NCI-H2196 (cell line): ENCODE data around the gene FTL.

Experiments
- DNase-seq: peaks from one replicate; lab custom pipeline; 2025; ENCODE audit not compliant: unreplicated experiment; lab: John Stamatoyannopoulos, UW

FTL gene

DNA sequence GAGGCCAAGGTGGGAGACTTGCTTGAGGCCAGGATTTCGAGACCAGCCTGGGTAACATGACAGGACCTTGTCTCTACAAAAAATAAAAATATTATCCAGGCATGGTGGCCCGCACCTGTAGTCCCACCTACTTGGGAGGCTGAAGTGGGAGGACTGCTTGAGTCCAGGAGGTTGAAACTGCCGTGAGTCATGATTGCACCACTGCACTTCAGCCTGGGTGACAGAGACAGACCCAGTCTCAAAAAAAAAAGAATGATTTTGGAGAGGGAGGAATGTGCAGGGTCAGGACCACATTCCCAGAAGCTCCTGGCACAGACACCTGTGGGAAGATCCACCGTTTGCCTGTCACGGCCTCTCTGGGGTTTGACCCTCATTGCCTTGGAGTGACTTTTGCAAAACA, 19.7 kb upstream of the FTL start:
- no peak for DNase-seq

DNA sequence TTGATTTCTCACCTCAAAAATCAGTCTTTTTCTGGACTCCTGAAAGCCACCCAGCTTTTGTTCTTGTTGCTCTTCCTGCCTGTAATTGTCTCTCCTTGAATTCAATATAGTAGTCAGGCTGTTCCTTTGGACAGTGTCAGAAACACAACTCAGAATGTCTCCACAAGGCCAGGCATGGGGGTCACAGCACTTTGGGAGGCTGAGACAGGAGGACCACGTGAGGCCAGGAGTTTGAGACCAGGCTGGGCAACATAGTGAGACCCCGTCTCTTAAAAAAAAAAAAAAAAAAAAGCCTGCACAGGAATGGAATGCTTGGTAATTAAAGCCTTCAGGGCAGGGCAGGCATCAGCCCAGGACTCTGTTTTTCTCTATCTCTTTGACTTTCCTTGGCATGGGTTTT, 19.3 kb upstream of the FTL start:
- no peak for DNase-seq

DNA sequence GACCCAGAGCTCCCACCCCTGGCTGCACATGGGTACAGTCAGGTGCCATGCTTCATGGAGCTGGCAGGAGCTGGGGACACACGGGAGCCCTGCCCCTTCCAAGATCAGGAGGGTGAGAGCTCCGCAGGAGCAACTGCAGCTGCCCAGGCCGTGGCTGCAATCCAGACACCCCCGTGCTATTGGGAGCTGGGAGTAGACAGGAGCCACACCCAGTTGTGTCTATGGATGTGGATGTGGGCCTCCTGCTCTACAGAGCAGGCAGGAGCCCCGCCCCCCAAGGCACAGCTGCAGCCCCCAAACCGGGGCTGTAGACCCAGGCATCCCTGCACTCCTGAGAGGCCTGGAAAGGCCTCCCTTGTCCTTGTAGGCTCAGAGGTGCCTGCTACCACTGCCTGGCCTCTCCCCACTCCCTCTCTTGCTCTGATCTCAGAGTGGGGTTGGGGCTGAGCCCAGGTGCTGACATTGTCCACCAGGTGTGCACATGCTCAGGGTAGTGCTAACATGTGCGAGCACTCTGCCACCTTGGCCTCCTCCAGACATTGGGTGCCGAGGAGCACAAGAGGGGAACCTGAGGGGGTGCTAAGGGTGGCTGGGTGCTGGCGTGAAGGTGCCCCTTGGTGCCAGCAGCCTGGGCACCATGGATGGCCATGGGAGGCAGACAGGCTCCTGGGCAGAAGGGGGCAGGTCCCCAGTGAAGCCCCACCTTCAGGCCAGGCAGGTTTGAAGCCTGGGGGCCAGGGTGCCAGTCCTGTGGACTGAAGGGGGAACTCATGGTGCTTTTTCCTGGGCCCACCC, 18.4 kb upstream of the FTL start:
- DNase-seq: no peak

DNA sequence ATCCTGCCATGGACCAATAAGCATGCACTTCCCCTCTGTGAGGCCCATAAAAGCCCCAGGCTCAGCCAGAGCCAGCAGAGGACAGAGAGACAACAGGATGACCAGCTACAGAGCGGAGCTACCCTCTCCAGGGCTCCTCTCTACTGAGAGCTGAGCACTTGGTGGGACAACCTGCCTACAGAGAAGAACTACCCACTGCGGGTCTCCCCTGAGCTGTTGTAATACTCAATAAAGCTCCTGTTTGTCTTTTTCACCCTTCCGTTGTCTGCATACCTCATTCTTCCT, 17.9 kb upstream of the FTL start:
- DNase-seq: no peak

DNA sequence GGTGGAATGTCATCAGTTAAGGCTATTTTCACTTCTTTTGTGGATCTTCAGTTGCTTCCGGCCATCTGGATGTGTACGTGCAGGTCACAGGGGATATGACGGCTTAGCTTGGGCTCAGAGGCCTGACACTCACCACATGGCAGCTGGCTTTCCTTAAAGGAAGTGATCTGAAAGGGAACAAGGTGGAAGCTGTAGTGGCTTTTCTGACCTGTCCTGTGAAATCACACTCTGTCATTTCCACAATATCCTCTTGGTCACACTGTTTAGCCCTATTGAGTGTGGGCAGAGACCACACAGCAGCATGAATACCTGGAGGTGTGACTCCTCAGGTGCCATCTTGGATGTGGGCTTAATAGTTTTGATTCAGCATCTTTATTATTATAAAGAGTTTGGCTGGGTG, 14.9 kb upstream of the FTL start:
- no peak for DNase-seq

DNA sequence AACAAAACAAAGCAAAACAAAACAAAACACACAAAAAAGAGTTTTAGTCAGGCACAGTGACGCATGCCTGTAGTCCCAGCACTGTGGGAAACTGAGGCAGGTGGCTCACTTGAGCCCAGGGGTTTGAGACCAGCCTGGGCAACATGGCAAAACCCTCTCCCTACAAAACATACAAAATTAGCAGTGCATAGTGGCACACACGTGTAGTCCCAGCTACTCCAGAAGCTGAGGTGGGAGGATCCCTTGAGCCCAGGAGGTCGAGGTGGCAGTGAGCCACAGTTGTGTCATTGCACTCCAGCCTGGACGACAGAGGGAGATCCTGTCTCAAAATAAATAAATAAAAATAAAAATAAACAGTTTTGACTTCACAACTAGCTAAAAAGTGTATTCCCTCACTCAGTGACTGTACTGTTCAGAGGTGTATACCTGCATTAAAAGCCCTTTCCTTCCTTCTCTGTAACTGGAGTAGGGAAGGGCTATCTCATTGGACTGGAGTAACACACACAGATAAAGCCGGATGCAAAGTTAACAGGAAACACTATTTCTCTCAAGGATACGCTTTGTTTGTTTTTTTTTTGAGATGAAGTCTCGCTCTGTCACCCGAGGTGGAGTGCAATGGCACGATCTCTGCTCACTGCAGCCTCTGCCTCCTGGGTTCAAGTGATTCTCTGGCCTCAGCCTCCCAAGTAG, 14.1 kb upstream of the FTL start:
- no peak for DNase-seq

DNA sequence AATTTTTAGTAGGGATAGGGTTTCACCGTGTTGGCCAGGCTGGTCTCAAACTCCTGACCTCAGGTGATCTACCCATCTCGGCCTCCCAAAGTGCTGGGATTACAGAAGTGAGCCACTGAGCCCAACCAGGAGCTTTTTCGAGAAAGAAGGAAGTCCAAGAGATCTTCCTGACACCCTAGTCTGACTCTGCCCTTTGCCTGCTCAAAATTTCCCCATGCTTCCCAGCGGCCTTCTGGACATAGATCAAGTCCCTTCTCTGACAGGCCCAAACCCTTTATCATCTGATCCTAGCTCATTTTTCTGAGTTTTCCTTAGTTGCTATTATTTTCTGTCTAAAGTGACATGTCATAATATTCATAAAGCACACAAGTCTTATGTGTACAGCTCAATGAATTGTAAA, 12.0 kb upstream of the FTL start:
- DNase-seq: no peak

DNA sequence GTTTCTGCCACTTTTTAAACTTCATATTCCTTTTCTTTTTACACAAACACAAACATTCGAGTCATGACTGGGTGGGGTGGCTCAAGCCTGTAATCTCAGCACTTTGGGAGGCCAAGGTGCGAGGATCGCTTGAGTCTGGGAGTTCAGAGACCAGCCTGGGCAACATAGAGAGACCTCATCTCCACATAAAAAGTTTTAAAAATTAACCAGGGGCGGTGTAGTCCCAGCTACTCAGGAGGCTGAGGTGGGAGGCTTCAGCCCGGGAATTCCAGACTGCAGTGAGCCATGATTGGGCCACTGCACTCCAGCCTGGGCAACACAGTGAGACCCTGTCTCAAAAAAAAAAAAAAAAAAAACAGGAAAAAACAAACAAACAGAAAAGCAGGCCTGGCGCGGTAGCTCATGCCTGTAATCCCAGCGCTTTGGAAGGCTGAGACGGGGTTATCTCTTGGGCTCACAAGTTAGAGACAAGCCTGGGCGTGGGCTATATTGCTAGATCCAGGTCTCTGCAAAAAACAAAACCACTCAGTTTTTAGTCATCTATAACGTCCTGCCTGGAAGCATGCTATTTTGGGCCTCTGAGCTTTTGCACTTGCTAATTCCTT, 11.0 kb upstream of the FTL start:
- no peak for DNase-seq

DNA sequence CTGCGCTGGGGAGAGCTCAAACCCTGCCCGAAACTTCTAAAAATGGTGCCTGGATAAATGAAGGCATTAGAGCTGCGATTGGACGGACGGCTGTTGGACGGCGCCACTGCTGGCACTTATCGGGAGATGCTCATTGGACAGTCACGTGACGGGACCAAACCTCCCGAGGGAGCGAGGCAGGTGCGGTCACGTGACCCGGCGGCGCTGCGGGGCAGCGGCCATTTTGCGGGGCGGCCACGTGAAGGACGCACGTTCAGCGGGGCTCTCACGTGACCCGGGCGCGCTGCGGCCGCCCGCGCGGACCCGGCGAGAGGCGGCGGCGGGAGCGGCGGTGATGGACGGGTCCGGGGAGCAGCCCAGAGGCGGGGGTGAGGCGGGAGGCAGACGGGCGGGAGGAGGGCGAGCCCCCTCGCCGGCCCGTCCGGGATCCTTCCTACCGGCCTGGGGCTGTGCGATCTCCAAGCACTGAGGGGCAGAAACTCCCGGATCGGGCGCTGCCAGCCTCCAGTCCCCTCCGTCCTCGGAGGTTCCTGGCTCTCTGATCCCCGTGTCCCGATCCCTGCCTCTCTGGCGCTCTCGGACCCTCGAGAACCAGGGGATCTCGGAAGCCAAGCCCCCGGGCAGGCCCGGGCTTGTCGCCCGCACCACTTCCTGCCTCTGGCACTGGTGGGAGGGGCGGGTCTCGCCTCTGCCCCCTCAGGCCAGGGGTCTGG, 10.4 kb upstream of the FTL start, which contains the start of gene BAX:
Gene BAX (plus strand): TSS at position 281 of the 713 bp plus-strand sequence. CDS start 54 bp downstream, at position 335.
- DNase-seq: peak; percentile 98

DNA sequence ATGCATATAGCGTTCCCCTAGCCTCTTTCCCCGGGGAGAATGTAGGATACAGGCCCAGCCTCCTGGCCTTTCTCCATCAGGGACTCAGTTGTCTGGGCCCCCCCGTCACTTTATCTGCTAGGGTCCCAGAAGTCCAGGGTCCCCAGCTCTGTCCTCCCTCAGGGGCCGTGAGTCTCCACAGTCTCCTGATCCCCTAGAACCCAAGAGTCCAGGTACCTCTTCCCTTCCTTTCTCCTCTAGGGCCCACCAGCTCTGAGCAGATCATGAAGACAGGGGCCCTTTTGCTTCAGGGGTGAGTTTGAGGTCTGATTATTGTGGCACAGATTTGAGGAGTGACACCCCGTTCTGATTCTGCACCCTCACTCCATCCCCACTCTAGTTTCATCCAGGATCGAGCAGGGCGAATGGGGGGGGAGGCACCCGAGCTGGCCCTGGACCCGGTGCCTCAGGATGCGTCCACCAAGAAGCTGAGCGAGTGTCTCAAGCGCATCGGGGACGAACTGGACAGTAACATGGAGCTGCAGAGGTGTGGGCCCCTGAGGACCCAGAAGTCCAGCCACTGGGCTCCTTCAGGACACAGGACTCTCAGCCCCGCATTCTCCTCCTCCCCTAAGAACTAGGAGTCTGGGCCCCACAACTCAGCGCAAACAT, 9.7 kb upstream of the FTL start:
- no peak for DNase-seq

DNA sequence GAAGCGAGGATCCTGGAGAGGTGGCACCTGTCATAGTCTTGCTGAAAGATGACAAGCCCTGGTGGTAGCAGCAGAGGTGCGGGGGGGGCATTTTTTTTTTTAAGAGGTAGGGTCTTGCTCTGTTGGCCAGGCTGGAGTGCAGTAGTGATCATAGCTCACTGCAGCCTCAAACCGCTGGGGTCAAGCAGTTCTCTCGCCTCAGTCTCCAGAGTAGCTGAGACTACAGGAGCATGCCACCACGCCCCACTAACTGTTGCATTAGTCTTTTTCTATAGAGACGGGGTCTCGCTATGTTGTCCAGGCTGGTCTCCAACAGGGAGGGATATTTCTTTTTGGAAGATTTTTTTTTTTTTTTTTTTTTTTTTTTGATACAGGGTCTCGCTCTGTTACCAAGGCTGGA, 7.1 kb upstream of the FTL start:
- no peak for DNase-seq

DNA sequence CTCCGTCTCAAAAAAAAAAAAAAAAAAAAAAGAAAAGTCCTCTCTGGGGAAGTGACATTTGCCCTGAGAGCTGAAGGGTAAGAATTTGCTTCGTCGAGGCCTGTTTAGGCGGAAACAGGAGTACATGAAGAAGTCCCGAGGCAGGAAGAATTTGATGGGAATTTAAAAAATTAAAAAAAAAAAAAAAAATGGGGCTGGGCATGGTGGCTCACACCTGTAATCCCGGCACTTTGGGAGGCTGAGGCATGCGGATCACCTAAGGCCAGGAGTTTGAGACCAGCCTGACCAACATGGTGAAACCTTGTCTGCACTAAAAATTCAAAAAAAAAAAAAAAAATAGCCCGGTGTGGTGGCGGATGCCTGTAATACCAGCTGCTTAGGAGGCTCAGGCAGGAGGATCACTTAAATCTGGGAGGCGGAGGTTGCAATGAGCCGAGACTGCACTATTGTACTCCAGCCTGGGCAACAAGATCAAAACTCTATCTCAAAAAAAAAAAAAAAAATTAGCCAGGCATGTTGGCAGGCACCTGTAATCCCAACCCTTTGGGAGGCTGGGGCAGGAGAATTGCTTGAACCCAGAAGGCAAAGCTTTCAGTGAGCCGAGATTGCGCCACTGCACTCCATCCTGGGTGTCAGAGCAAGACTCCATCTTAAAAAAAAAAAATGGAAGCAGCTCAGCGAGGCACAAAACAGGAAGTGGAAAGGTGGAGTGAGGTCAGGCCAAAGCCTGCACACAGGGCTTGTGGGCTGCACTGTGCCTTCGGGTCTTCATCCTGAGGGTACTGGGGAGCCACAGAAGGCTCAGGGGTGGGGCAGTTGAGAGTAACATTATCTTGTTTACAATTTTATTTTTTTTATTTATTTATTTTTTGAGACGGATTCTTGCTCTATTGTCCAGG, 5.5 kb upstream of the FTL start:
- no peak for DNase-seq

DNA sequence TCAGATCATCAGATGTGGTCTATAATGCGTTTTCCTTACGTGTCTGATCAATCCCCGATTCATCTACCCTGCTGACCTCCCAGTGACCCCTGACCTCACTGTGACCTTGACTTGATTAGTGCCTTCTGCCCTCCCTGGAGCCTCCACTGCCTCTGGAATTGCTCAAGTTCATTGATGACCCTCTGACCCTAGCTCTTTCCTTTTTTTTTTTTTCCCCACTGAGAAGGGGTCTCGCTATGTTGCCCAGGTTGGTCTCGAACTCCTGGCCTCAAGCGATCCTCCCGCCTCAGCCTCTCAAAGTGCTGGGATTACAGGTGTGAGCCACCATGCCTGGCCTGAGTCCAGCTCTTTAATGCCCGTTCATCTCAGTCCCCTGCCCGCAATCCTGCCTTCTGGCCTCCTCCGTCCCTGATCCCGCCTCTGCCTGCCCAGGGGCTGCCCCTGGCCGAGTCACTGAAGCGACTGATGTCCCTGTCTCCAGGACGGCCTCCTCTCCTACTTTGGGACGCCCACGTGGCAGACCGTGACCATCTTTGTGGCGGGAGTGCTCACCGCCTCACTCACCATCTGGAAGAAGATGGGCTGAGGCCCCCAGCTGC, 4.0 kb upstream of the FTL start:
- no peak for DNase-seq

DNA sequence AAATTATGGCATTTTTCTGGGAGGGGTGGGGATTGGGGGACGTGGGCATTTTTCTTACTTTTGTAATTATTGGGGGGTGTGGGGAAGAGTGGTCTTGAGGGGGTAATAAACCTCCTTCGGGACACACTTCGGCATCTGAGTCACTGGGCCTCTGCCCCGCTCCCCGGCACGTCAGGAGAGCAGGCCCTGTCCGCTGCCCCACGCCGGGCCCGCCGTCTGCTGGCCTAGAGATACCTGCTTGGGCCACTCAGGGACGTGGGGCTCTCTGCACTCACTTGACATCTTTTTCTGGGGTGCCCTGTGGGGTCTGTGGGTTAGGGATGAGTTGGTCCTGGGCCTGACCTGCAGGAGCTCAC, 3.5 kb upstream of the FTL start:
- no peak for DNase-seq

DNA sequence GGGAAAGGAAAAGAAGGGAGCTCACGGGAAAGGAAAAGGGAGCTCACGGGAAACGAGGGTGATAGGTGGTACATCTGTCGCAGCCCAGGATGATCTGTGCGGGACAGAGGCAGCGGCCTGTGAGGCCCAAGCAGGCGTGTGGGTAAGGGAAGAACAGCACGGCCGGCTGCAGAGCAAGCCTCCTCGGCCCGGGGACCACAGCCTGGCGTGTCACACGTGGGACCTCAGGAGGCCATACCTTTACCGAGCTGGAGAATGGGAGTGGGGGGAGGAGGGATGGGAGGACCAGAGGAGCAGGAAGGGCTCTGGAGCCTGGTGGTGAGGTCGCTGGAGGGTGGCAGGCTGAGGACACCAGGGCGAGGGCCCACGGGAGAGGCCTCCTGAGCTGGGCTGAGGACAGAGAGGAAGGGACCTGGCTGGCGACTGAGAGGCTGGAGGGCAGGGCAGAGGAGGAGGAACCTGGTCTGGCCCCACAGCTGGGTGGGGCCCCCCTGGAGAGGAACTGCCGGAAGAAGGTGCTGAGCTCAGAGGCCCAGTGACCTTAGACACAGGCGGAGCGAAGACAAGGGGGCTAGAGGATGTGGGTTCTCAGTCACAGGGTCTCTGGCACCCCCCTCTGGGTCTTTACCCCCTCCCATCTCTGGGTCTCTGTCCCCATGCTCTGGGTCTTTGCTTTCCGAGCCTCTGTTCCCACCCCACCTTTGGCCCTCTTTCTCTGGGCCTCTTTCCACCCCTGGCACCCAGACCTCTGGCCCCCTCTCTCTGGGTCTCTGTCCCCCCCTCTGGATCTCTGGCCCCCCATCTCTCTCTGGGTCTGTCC, 2.9 kb upstream of the FTL start:
- DNase-seq: no peak

DNA sequence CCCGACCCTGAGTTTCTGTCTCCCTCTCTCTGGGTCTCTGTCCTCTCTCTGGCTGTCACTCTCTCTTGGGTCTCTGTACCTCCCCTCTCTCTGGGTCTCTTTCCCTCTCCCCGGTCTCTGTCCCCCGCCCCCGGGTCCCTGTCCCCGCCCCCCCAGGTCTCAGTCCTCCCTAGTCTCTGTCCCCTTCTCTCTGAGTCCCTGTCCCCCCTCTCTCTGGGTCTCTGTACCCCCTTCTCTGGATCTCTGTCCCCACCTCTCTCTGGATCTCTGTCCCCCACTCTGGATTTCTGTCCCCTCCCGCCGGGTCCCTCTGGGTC, 2.3 kb upstream of the FTL start:
- DNase-seq: no peak

DNA sequence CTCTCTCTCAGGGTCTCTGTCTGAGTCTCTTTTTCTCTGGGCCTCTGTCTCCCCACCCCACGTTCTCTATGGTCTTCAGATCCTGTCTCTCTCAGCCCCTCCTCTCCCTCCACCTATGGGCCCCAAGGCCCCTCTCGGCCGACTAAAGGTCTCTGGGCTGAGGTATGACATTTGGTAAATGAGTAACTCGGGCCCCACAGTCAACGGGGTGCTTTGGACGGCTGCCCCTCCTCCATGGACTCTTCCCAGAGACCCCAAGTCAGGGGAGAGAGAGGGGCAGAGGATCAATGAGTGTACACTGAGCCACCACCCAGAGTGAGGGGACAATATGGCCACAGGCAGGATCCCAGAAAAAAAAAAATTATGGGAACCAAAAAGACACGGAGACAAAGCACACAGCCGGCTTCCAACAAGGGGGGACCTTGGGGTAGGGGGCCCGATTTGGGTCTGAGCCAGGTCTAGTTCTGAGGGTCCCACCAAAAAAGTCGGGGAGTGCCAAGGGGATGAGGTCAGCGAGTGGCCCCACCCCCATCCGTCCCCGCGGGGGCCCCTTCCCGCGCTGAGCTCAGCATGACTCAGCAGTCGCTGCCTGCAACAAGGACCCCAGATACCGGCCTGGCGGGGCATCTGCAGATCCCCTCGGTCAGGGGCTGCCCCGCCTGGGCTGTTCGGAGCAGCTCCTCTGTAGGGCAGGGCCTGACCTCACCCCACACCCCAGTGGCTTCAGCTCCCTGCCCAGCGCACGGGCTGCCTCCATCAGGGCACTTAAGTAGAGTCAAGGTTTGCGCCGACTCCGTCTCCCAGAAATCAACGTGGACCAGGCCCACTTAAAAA, 1.5 kb upstream of the FTL start:
- DNase-seq: no peak

DNA sequence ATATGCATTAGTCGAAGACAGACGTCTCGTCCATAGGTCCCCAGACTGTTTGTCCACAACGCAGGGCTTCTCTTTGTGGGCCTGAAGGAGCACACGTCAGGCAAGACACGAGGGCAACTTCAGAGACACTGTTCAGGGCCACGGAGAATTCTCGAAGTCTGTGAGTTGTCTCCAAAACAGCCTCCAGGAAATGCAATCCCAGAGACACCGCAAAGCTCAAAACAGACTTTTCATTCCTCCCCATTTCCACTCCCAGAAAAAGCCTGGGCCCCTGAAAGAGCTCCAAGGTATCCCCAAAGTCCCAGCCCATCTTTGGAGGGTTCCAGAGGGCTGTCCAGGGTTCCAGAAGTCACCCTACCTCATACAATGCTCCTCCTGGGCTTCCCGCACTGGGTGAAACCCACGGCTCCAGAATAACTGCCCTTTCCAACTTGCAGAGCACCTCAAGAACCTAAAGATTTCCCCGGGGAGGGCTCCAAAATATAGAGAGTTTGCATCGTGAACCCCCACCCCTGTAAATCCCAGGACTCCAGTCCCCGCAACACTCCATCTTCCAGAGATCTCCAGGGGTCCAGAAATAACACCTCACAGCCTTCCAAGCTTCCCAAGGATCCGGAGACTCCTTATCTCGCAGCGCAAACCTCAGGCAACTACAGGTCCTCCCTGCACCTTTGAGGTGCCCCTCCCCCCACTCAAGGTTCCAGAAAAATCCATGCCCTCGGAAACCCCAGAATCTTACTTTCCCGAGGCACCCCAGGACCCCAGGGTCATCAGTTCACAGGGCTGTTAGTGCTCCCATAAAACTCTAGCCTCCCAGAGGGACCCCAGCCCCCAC, 687 bp upstream of the FTL start:
- DNase-seq: no peak
